ENCODE results near the gene DCX.

The DCX gene

GRCh38 chrX:111302284-111302683 is 109.7 kb downstream of the DCX start:
- DNase-seq = no peak

- no peak for DNase-seq
Observed at GRCh38 chrX:111288841-111289240, 123.2 kb downstream of the DCX start.

GRCh38 chrX:111284631-111285293 is 127.2 kb downstream of the DCX start:
- no peak for DNase-seq

GRCh38 chrX:111283446-111283845 is 128.5 kb downstream of the DCX start:
- no peak for DNase-seq

- no peak for DNase-seq
Observed at GRCh38 chrX:111282991-111283390, 129.0 kb downstream of the DCX start.

GRCh38 chrX:111282139-111282538 is 129.9 kb downstream of the DCX start:
- DNase-seq = no peak

- no peak for DNase-seq
Observed at GRCh38 chrX:111270339-111270738, 141.7 kb downstream of the DCX start, which contains the start of gene CAPN6. Gene CAPN6 (minus strand): TSS chrX:111270483. CDS start chrX:111263936, 6,547 bp downstream.

GRCh38 chrX:111268506-111268905 is 143.5 kb downstream of the DCX start:
- no peak for DNase-seq

GRCh38 chrX:111265486-111265885 is 146.5 kb downstream of the DCX start:
- no peak for DNase-seq

- DNase-seq = no peak
Observed at GRCh38 chrX:111264385-111264784, 147.6 kb downstream of the DCX start.

GRCh38 chrX:111262086-111262485 is 149.9 kb downstream of the DCX start:
- DNase-seq = no peak

- DNase-seq = no peak
Observed at GRCh38 chrX:111260451-111260850, 151.5 kb downstream of the DCX start.

- DNase-seq = no peak
Observed at GRCh38 chrX:111259559-111259958, 152.4 kb downstream of the DCX start.

- no peak for DNase-seq
Observed at GRCh38 chrX:111257733-111258132, 154.3 kb downstream of the DCX start.

GRCh38 chrX:111254896-111255693 is 156.9 kb downstream of the DCX start:
- no peak for DNase-seq

- no peak for DNase-seq
Observed at GRCh38 chrX:111244235-111244750, 167.7 kb downstream of the DCX start.
